Measurements from ENCODE around the gene GBX2. TPM values are rescaled to one million over a fixed set of nuclear protein-coding genes. Genes with fewer than 3 reads are reported as not detected.

GBX2 gene
- total RNA-seq, 1 donor from 2014 or later = not detected

- no peak overlapping the region for H3K4me3 ChIP-seq (ENCODE audit: low read depth, low read length)
- no peaks in the 10 kb centered on the region for H3K36me3 ChIP-seq (ENCODE audit: control insufficient read depth, insufficient read depth, low read length)
- H3K27me3 ChIP-seq (ENCODE audit: control insufficient read depth, insufficient read depth, low read length) = no peaks in the 10 kb centered on the region
- DNase-seq (ENCODE audit: low read depth) (no peak), FAIRE-seq (no peak)
- TF ChIP-seq, protein P1, sequence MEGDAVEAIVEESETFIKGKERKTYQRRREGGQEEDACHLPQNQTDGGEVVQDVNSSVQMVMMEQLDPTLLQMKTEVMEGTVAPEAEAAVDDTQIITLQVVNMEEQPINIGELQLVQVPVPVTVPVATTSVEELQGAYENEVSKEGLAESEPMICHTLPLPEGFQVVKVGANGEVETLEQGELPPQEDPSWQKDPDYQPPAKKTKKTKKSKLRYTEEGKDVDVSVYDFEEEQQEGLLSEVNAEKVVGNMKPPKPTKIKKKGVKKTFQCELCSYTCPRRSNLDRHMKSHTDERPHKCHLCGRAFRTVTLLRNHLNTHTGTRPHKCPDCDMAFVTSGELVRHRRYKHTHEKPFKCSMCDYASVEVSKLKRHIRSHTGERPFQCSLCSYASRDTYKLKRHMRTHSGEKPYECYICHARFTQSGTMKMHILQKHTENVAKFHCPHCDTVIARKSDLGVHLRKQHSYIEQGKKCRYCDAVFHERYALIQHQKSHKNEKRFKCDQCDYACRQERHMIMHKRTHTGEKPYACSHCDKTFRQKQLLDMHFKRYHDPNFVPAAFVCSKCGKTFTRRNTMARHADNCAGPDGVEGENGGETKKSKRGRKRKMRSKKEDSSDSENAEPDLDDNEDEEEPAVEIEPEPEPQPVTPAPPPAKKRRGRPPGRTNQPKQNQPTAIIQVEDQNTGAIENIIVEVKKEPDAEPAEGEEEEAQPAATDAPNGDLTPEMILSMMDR (IDR thresholded peaks at IDR 0.05; ENCODE audit: insufficient read depth, low read length, severe bottlenecking) = no peak
These were observed 34.7 kb downstream of the GBX2 start for GRCh38 chr2:236133410-236134012.

DNA sequence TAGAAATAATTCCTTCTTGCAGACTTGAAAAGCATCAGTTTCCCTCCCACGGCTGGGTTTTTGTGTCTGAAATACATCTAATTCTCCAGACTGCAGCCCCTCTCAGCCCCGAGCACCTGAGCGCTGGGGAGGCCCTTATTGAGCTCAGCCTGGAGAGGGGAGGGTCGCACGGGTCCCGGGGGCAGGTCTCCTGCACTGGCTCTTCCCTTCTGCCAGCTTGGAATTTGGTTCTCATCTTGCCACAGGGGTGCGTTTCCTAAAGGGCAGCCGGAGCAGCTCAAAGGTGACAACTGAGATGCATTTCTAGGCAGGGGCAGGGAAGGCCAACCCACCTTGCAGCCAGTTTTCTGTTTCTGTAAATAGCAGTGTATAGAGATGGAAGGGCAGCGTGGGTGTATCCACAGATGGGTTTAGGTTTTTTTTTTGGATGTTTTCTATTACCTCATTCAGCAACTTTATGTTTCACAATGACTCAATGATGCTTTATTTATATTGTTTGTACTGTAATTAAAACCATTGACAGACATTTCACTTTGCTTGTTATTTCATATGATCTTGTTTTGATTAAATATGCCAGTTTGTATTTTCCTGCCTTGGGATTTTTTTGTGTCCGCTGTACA lies 37.0 kb downstream of the GBX2 start:
- FAIRE-seq (no peak), DNase-seq (ENCODE audit: low read depth) (no peak)
- no peak overlapping the region for H3K4me3 ChIP-seq (ENCODE audit: low read depth, low read length)
- TF ChIP-seq, protein P1 (IDR thresholded peaks at IDR 0.05; ENCODE audit: insufficient read depth, low read length, severe bottlenecking) = no peak
- H3K36me3 ChIP-seq (ENCODE audit: control insufficient read depth, insufficient read depth, low read length) = no peaks in the 10 kb centered on the region
- no peaks in the 10 kb centered on the region for H3K27me3 ChIP-seq (ENCODE audit: control insufficient read depth, insufficient read depth, low read length)

- FAIRE-seq (no peak), DNase-seq (ENCODE audit: low read depth) (no peak)
- H3K4me3 ChIP-seq (ENCODE audit: low read depth, low read length) = no peak overlapping the region
- TF ChIP-seq, protein P1 (IDR thresholded peaks at IDR 0.05; ENCODE audit: insufficient read depth, low read length, severe bottlenecking) = no peak
- H3K27me3 ChIP-seq (ENCODE audit: control insufficient read depth, insufficient read depth, low read length) = no peaks in the 10 kb centered on the region
- H3K36me3 ChIP-seq (ENCODE audit: control insufficient read depth, insufficient read depth, low read length) = peaks cover 2% of the 10 kb centered on the region
These were observed 37.7 kb downstream of the GBX2 start for GRCh38 chr2:236130349-236130998.

GRCh38 chr2:236129935-236130334 lies 38.3 kb downstream of the GBX2 start:
- FAIRE-seq = no peak
- no peak for DNase-seq (ENCODE audit: low read depth)
- H3K4me3 ChIP-seq (ENCODE audit: low read depth, low read length) = no peak overlapping the region
- no peaks in the 10 kb centered on the region for H3K27me3 ChIP-seq (ENCODE audit: control insufficient read depth, insufficient read depth, low read length)
- TF ChIP-seq, protein P1 (IDR thresholded peaks at IDR 0.05; ENCODE audit: insufficient read depth, low read length, severe bottlenecking) = no peak
- H3K36me3 ChIP-seq (ENCODE audit: control insufficient read depth, insufficient read depth, low read length) = peaks cover 2% of the 10 kb centered on the region

- H3K4me3 ChIP-seq (ENCODE audit: low read depth, low read length) = no peak overlapping the region
- TF ChIP-seq, protein P1 (IDR thresholded peaks at IDR 0.05; ENCODE audit: insufficient read depth, low read length, severe bottlenecking) = no peak
- no peak for DNase-seq (ENCODE audit: low read depth)
- H3K36me3 ChIP-seq (ENCODE audit: control insufficient read depth, insufficient read depth, low read length) = peaks cover 3% of the 10 kb centered on the region
- H3K27me3 ChIP-seq (ENCODE audit: control insufficient read depth, insufficient read depth, low read length) = no peaks in the 10 kb centered on the region
- FAIRE-seq = no peak
These were observed 39.9 kb downstream of the GBX2 start for GRCh38 chr2:236128321-236128720.

Data from bronchial epithelial cell (primary cell).